Measurements from ENCODE around the gene NTRK1. TPM values are rescaled to one million over a fixed set of nuclear protein-coding genes. Genes with fewer than 3 reads are reported as not detected.
A peak's percentile ranks its signal among the peaks of the same experiment; 100 is the strongest.

The NTRK1 gene
- total RNA-seq, 1 experiment from 2014 or later: 0.24 TPM

GRCh38 chr1:156848461-156849150, 12.1 kb upstream of the NTRK1 start:
- Histone ChIP-seq H3K4me2 (ENCODE audit: insufficient read depth, insufficient read length, low read length) (peak overlapping the region; percentile 68), H3K27me3 (ENCODE audit: insufficient read depth, low read length) (peaks cover 64% of the 10 kb centered on the region), H4K5ac (ENCODE audit: insufficient read length, low read depth, low read length) (no peak overlapping the region), H2AFZ (ENCODE audit: low read length) (no peak overlapping the region), H2BK5ac (ENCODE audit: insufficient read length, low read length) (no peak overlapping the region), H3K18ac (ENCODE audit: insufficient read length, low read depth, low read length) (no peak overlapping the region), H4K91ac (ENCODE audit: insufficient read length, low read depth, low read length) (no peak overlapping the region), H3K4ac (ENCODE audit: low read depth, low read length) (no peak overlapping the region), H4K8ac (replicated peaks; ENCODE audit: insufficient read length, low read depth, low read length) (no peak overlapping the region), H2BK20ac (ENCODE audit: low read depth, low read length, poor library complexity, severe bottlenecking) (no peak overlapping the region), H3K56ac (ENCODE audit: insufficient read length, low read depth, low read length) (no peak overlapping the region), H3K79me1 (ENCODE audit: insufficient read depth, low read depth, low read length, poor library complexity, severe bottlenecking) (no peaks in the 10 kb centered on the region), H3K23ac (ENCODE audit: insufficient read length, low read depth, low read length) (no peak overlapping the region), H3T11ph (ENCODE audit: low read length) (no peak overlapping the region), H4K20me1 (ENCODE audit: control insufficient read depth, insufficient read depth, insufficient read length) (no peaks in the 10 kb centered on the region), H3K9ac (ENCODE audit: extremely low read depth, insufficient read length, low read length) (no peak overlapping the region), H3K27ac (ENCODE audit: insufficient read length, low read depth, low read length) (no peak overlapping the region), H2BK120ac (ENCODE audit: low read depth, low read length, poor library complexity, severe bottlenecking) (no peak overlapping the region), H3K9me3 (ENCODE audit: control insufficient read depth, low read depth, low read length) (no peaks in the 10 kb centered on the region), H3K14ac (ENCODE audit: insufficient read depth, low read length) (no peak overlapping the region), H3K4me1 (ENCODE audit: insufficient read depth, low read length) (no peaks in the 10 kb centered on the region), H3K23me2 (ENCODE audit: insufficient read length, low read depth, low read length, poor library complexity, severe bottlenecking) (peaks cover 12% of the 10 kb centered on the region), H2AK5ac (ENCODE audit: insufficient read length, low read length) (no peak overlapping the region), H3K79me2 (ENCODE audit: insufficient read depth, low read length) (no peaks in the 10 kb centered on the region), H2BK15ac (ENCODE audit: low read depth, low read length) (no peak overlapping the region), H2BK12ac (ENCODE audit: insufficient read length, low read depth, low read length) (no peak overlapping the region)
- DNase-seq: peak; percentile 87
- H3K9me3 Mint-ChIP-seq: no peaks in the 10 kb centered on the region
- no CpG with 5 or more reads among the region's 36 CpGs for WGBS (ENCODE audit: extremely low coverage, insufficient read length, low lambda C conversion rate)
- H3K27me3 Mint-ChIP-seq (ENCODE audit: low read depth): peaks cover 98% of the 10 kb centered on the region
- H3K27ac Mint-ChIP-seq: no peak overlapping the region
- peaks cover 15 to 35% of the 10 kb centered on the region in 2 experiments for H3K4me1 Mint-ChIP-seq
- H3K4me3 Mint-ChIP-seq: peak overlapping the region; percentile 51 to 78
- H3K36me3 Mint-ChIP-seq (ENCODE audit: insufficient read depth in 1 of 3, low read depth in 3 of 3): no peaks in the 10 kb centered on the region
- TF ChIP-seq CTCF (conservative IDR thresholded peaks at IDR 0.05): no peak

Measured in H9 (cell line).